HL-60 (cell line): ENCODE results near the gene ARRB2.

ENCODE experiments used
- GABPA ChIP-seq: IDR thresholded peaks from 2 replicates; pipeline ENCODE4 v1.6.1; 2012; ENCODE audit warnings: low read depth
- POLR2AphosphoS5 ChIP-seq: IDR thresholded peaks from 2 replicates; pipeline ENCODE4 v1.6.1; 2012; ENCODE audit warnings: low read depth
- SPI1 ChIP-seq: IDR thresholded peaks from 2 replicates; pipeline ENCODE4 v1.6.1; 2012; ENCODE audit warnings: low read depth, mild to moderate bottlenecking, borderline replicate concordance
- TF ChIP-seq, protein P1 (sequence below): IDR thresholded peaks from one replicate; pipeline ENCODE4 v1.5.1; 2011; ENCODE audit warnings: low read length, control low read depth, inconsistent platforms; ENCODE audit not compliant: insufficient read depth

DNA sequence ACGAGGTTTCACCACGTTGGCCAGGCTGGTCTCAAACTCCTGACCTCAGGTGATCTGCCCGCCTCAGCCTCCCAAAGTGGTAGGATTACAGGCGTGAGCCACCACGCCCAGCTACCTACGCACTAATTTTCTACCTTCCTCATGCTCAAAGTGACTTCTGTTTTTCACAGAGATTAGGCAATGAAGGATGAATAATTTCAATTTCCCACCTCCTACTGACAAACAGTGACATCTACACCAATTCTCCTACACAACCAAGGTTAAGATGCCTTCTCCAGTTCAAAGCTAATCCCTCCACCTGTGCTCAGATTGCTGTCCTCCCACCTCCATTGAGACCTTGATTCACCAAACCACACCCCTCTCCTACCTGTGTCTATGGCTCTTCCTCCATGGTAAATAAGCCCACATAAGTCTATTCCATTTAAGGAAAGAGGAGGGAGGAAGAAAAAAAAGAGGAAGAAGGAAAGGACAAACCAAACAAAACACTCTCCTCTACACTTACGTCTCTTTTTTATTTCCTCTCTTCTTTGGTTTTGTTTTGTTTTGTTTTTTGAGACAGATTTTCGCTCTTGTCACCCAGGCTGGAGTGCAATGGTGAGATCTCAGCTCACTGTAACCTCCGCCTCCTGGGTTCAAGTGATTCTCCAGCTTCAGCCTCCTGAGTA lies 15.3 kb downstream of the ARRB2 start:
- TF ChIP-seq POLR2AphosphoS5 (no peak), GABPA (no peak), SPI1 (peak; percentile 34; the same call in 1 of the 2 replicates)
- TF ChIP-seq, protein P1, sequence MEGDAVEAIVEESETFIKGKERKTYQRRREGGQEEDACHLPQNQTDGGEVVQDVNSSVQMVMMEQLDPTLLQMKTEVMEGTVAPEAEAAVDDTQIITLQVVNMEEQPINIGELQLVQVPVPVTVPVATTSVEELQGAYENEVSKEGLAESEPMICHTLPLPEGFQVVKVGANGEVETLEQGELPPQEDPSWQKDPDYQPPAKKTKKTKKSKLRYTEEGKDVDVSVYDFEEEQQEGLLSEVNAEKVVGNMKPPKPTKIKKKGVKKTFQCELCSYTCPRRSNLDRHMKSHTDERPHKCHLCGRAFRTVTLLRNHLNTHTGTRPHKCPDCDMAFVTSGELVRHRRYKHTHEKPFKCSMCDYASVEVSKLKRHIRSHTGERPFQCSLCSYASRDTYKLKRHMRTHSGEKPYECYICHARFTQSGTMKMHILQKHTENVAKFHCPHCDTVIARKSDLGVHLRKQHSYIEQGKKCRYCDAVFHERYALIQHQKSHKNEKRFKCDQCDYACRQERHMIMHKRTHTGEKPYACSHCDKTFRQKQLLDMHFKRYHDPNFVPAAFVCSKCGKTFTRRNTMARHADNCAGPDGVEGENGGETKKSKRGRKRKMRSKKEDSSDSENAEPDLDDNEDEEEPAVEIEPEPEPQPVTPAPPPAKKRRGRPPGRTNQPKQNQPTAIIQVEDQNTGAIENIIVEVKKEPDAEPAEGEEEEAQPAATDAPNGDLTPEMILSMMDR, result no peak
